ENCODE results near the gene NKG7. TPM values are rescaled to one million over a fixed set of nuclear protein-coding genes. Genes with fewer than 3 reads are reported as not detected.

NKG7 gene
- total and polyA plus RNA-seq, 2 of the 13 experiments (the other 11 are each of a cell fraction or from before 2014, with no cell fraction given), result 0.40 TPM; not detected in 1

GRCh38 chr19:51354742-51355148 lies 17.7 kb downstream of the NKG7 start (continued):
- peak; percentile 41; the same call in 1 of the 2 replicates for TF ChIP-seq THAP11 (CRISPR knock-in tag; IDR thresholded peaks at IDR 0.05)
- TF ChIP-seq ZNF12 (CRISPR knock-in tag; IDR thresholded peaks at IDR 0.05), result no peak
- no peak for TF ChIP-seq ZBTB2 (CRISPR knock-in tag; IDR thresholded peaks at IDR 0.05; ENCODE audit: low read depth)
- no peak for TF ChIP-seq DMTF1 (CRISPR knock-in tag; IDR thresholded peaks at IDR 0.05)
- TF ChIP-seq DZIP1 (CRISPR knock-in tag; IDR thresholded peaks at IDR 0.05), result no peak
- no peak for TF ChIP-seq ZNF546 (CRISPR knock-in tag; conservative IDR thresholded peaks at IDR 0.05)
- TF ChIP-seq ESRRA (CRISPR knock-in tag; IDR thresholded peaks at IDR 0.05; ENCODE audit: low read depth), result no peak
- TF ChIP-seq TFDP1 (CRISPR knock-in tag; IDR thresholded peaks at IDR 0.05; ENCODE audit: borderline replicate concordance), result no peak

Measured in HepG2 (cell line).